K562 (cell line): ENCODE data around the gene UBASH3B. TPM values are rescaled to one million over a fixed set of nuclear protein-coding genes. Genes with fewer than 3 reads are reported as not detected.

Experiments
- ATAC-seq: fragments of 200-7000 bp; cut with Tn5 transposase; 3 replicates; pipeline ENCODE4 v1.9.1; 2020; ENCODE audit warnings: moderate library complexity
- BruUV-seq: library from RNA; stranded (reverse); fragments of 400-500 nt; replicated peaks from 2 replicates; lab custom pipeline; 2021; lab: Mats Ljungman, UMichigan
- CTCF ChIA-PET: fragments of 300-600 bp; formaldehyde crosslinking; extraction: SDS; loops from one replicate; lab custom pipeline; 2021; ENCODE audit warnings: low intra/inter-chr PET ratio; lab: Yijun Ruan, JAX
- POLR2A ChIA-PET: fragments of 300-600, 350-650 bp; sonication (Branson Sonifier 250); formaldehyde crosslinking; extraction: SDS; loops from one replicate; lab custom pipeline; 2021; ENCODE audit warnings: antibody characterized with exemption, inconsistent platforms; lab: Yijun Ruan, JAX
- DNase-seq, 4 experiments: peaks; one replicate each; pipeline versions ENCODE4 v3.0.0 to v3.0.0-alpha.2; 2011 to 2018; ENCODE audit warnings: low spot score in 3 of 4, mixed read lengths in 3 of 4; ENCODE audit errors: extremely low read depth in 1 of 4
- FAIRE-seq: peaks from 2 replicates; lab custom pipeline; 2011; peaks lifted over from hg19 to GRCh38; lab: Jason Lieb, UNC
- H2AFZ ChIP-seq: 2 replicates; pipeline ENCODE4 v1.6.0; 2011; ENCODE audit warnings: low read depth, low read length, control low read depth, inconsistent platforms
- H3K27ac ChIP-seq: fragments of 200-600 bp; 3 replicates; pipeline ENCODE4 v1.8.0; 2011; ENCODE audit warnings: low read depth, mild to moderate bottlenecking, control low read depth, inconsistent platforms, low read length, moderate library complexity, mixed read lengths; ENCODE audit errors: extremely low read depth
- H3K27me3 ChIP-seq, 2 experiments: fragments of 300-600 bp in 1 of 2; 2 replicates in 1 of 2; 3 replicates in 1 of 2; pipeline versions ENCODE4 v1.6.0 to v1.8.0; 2011; ENCODE audit warnings: inconsistent platforms in 2 of 2, low read length in 2 of 2, mild to moderate bottlenecking in 1 of 2, mixed read lengths in 1 of 2, moderate library complexity in 1 of 2; ENCODE audit not compliant: control insufficient read depth in 2 of 2, insufficient read depth in 2 of 2
- H3K36me3 ChIP-seq: fragments of 300-600 bp; 3 replicates; pipeline ENCODE4 v1.8.0; 2011; ENCODE audit warnings: mild to moderate bottlenecking, low read length, inconsistent platforms; ENCODE audit not compliant: control insufficient read depth, insufficient read depth
- H3K4me1 ChIP-seq, 2 experiments: fragments of 200-600 bp in 1 of 2; replicated peaks in 1 of 2; 2 replicates in 1 of 2; 3 replicates in 1 of 2; pipeline versions ENCODE4 v1.5.1 to v1.8.0; 2011; ENCODE audit warnings: inconsistent platforms in 2 of 2, low read length in 2 of 2, mild to moderate bottlenecking in 1 of 2, mixed read lengths in 1 of 2, moderate library complexity in 1 of 2; ENCODE audit not compliant: control insufficient read depth in 2 of 2, insufficient read depth in 2 of 2
- H3K4me2 ChIP-seq: 2 replicates; pipeline ENCODE4 v1.6.1; 2011; ENCODE audit warnings: low read length, control low read depth, inconsistent platforms, mixed read lengths; ENCODE audit not compliant: insufficient read depth
- H3K4me3 ChIP-seq: fragments of 200-600 bp; sonication (generic), shearing (Covaris generic); 2 replicates; pipeline ENCODE4 v1.5.1; 2016; ENCODE audit warnings: control low read depth, inconsistent platforms
- H3K79me2 ChIP-seq: fragments of 200-600 bp; 3 replicates; pipeline ENCODE4 v1.8.0; 2011; ENCODE audit warnings: low read length, inconsistent platforms; ENCODE audit not compliant: control insufficient read depth, insufficient read depth
- H3K9ac ChIP-seq, 2 experiments: 2 replicates each; pipeline versions ENCODE4 v1.6.0 to v1.6.1; 2011; ENCODE audit warnings: low read depth in 2 of 2, low read length in 2 of 2, control low read depth in 1 of 2, inconsistent platforms in 1 of 2, mild to moderate bottlenecking in 1 of 2, mixed read lengths in 1 of 2; ENCODE audit not compliant: insufficient read depth in 1 of 2
- H3K9me1 ChIP-seq: one replicate; pipeline ENCODE4 v1.6.0; 2011; ENCODE audit warnings: inconsistent platforms, mild to moderate bottlenecking, low read length, moderate library complexity; ENCODE audit not compliant: control insufficient read depth, insufficient read depth
- H3K9me3 ChIP-seq: replicated peaks from 2 replicates; pipeline ENCODE4 v1.5.1; 2011; ENCODE audit warnings: low read depth, low read length, inconsistent platforms; ENCODE audit not compliant: control insufficient read depth, insufficient read depth
- H4K20me1 ChIP-seq: replicated peaks from 2 replicates; pipeline ENCODE4 v1.6.1; 2011; ENCODE audit warnings: low read length, inconsistent platforms, mixed read lengths; ENCODE audit not compliant: control insufficient read depth, insufficient read depth
- CREB3L1 ChIP-seq: fragments of 450-650 bp; IDR thresholded peaks from 2 replicates; pipeline ENCODE4 v1.6.1; 2014; ENCODE audit warnings: low read depth, mild to moderate bottlenecking, moderate library complexity, borderline replicate concordance
- CTCF ChIP-seq, 3 experiments: IDR thresholded peaks in 2 of 3; conservative IDR thresholded peaks in 1 of 3; 2 replicates each; pipeline ENCODE4 v1.5.1; 2011 to 2012; ENCODE audit warnings: low read length in 3 of 3, mild to moderate bottlenecking in 3 of 3, control low read depth in 2 of 3, improper control_type of control experiment in 1 of 3, inconsistent platforms in 1 of 3, low read depth in 1 of 3, mixed read lengths in 1 of 3, moderate library complexity in 1 of 3; ENCODE audit not compliant: insufficient read depth in 2 of 3
- GATAD2B ChIP-seq: fragments of 450-650 bp; IDR thresholded peaks from 2 replicates; pipeline ENCODE4 v1.6.1; 2017; ENCODE audit warnings: mild to moderate bottlenecking, borderline replicate concordance
- NFYB ChIP-seq: IDR thresholded peaks from 2 replicates; pipeline ENCODE4 v1.6.1; 2011; ENCODE audit warnings: mild to moderate bottlenecking, moderate library complexity; ENCODE audit not compliant: insufficient read length; ENCODE audit errors: extremely low read depth
- TSHZ1 ChIP-seq: fragments of 250-450 bp; sonication (Bioruptor Pico); IDR thresholded peaks from 2 replicates; pipeline ENCODE4 v1.4.0; 2020; ENCODE audit warnings: mild to moderate bottlenecking, moderate library complexity
- ZNF696 ChIP-seq: fragments of 250-450 bp; sonication (Bioruptor Pico); conservative IDR thresholded peaks from 2 replicates; pipeline ENCODE4 v1.4.0; 2020; ENCODE audit warnings: mild to moderate bottlenecking, moderate library complexity
- WGBS: fragments of 100-300 bp; shearing (Covaris generic); methylation state at CpG from one replicate; pipeline ENCODE4 v1.1.6; 2016; ENCODE audit warnings: low coverage, mixed read lengths; ENCODE audit not compliant: insufficient coverage; ENCODE audit errors: missing lambda C conversion rate; 5-methylcytosine and 5-hydroxymethylcytosine counted together
- in situ Hi-C: fragments of 300-500 bp; cut with MboI; formaldehyde crosslinking; loops from 4 replicates; pipeline ENCODE4 v1.15.0; 2018; ENCODE audit warnings: inconsistent platforms, mixed read lengths
- intact Hi-C: fragments of 100-400 bp; cut with micrococcal nuclease; formaldehyde crosslinking; loops from 2 replicates; pipeline ENCODE4 v1.14.2; 2022
- polyA plus RNA-seq, 8 experiments: library from polyadenylated mRNA; depleted of rRNA in 4 of 8; stranded (reverse) in 5 of 8; unstranded in 3 of 8; fragments of >200 nt; fragmentation: Nextera tagmentation in 2 of 8; fragmentation: Illumina TruSeq in 1 of 8; extraction: Ambion mirVana in 2 of 8; extraction: Trizol in 1 of 8; gene quantifications; 2 replicates each; pipeline versions ENCODE4 v1.2.1 to v1.2.3, GENCODE V29; 2011 to 2014; ENCODE audit warnings: inconsistent platforms in 1 of 8, missing spikeins in 1 of 8
- total RNA-seq, 7 experiments: library from RNA; depleted of rRNA in 6 of 7; stranded (reverse); fragments of >200 nt in 6 of 7; fragmentation: Illumina TruSeq in 2 of 7; extraction: Trizol in 2 of 7; gene quantifications; 2 replicates each; pipeline versions ENCODE4 v1.2.1 to v1.2.3, GENCODE V29; 2011 to 2021; ENCODE audit warnings: low replicate concordance in 1 of 7

The UBASH3B gene
- total and polyA plus RNA-seq, 9 of the 15 experiments (the other 6 are each of a cell fraction or from before 2014, with no cell fraction given) = 0.01 to 0.31 (median 0.08) TPM; not detected in 2

GRCh38 chr11:122811721-122812120 lies 156.2 kb downstream of the UBASH3B start:
- FAIRE-seq = no peak
- 0% methylated on average over 2 of the region's 2 CpGs for WGBS
- TF ChIP-seq TSHZ1 (CRISPR knock-in tag) (no peak), ZNF696 (no peak), CREB3L1 (no peak), GATAD2B (no peak), CTCF (IDR thresholded peaks at IDR 0.05 in 2 of 3, conservative IDR thresholded peaks at IDR 0.05 in 1 of 3; ENCODE audit: insufficient read depth in 2 of 3, low read depth in 1 of 3, low read length in 3 of 3) (no peak), NFYB (no peak)

More at GRCh38 chr11:122811721-122812120, 156.2 kb downstream of the UBASH3B start:
- Histone ChIP-seq H4K20me1 (no peaks in the 10 kb centered on the region), H2AFZ (no peak overlapping the region), H3K9ac (no peak overlapping the region), H3K27ac (no peak overlapping the region), H3K9me3 (no peaks in the 10 kb centered on the region), H3K4me2 (no peak overlapping the region), H3K9me1 (no peaks in the 10 kb centered on the region), H3K27me3 (no peaks in the 10 kb centered on the region), H3K4me1 (no peaks in the 10 kb centered on the region), H3K79me2 (no peaks in the 10 kb centered on the region), H3K36me3 (no peaks in the 10 kb centered on the region), H3K4me3 (no peak overlapping the region)
- in situ Hi-C loops (no loop called here), intact Hi-C loops (no loop called here)
- POLR2A ChIA-PET = no interaction called here
- BruUV-seq = no TSS peak
- CTCF ChIA-PET = interaction anchor here (0.6 kb wide), 1 partner anchor 9 kb away, joined by 3 read pairs; no protein-coding TSS in a partner anchor
- ATAC-seq = no peak
- DNase-seq = no peak
